Fibroblast of the aortic adventitia (primary cell): ENCODE results near the gene ZFP90. TPM values are rescaled to one million over a fixed set of nuclear protein-coding genes. Genes with fewer than 3 reads are reported as not detected.
"Not testable (repeated sequence)": the region's sequence is repeated elsewhere in the genome, so short reads cannot be mapped to it uniquely, and the experiment has no call there.

Experiments
- DNase-seq: peaks from one replicate; pipeline ENCODE4 v3.0.0-alpha.2; 2010; ENCODE audit warnings: low read depth
- H3K4me3 ChIP-seq: 2 replicates; pipeline ENCODE4 v1.5.1; 2011; ENCODE audit warnings: low read depth, mild to moderate bottlenecking, control low read depth, low read length, moderate library complexity
- CTCF ChIP-seq: IDR thresholded peaks from 2 replicates; pipeline ENCODE4 v1.5.1; 2011; ENCODE audit warnings: mild to moderate bottlenecking, low read length, control low read depth, inconsistent platforms; ENCODE audit not compliant: insufficient read depth
- total RNA-seq: library from RNA; depleted of rRNA; stranded (reverse); fragments of >200 nt; gene quantifications from 2 replicates; pipeline ENCODE4 v1.2.3, GENCODE V29; 2012; ENCODE audit warnings: low replicate concordance

The ZFP90 gene
- total RNA-seq, 1 donor = 28.9 TPM

GRCh38 chr16:68493412-68494070, 45.5 kb upstream of the ZFP90 start:
- H3K4me3 ChIP-seq = no peak overlapping the region
- DNase-seq = no peak
- TF ChIP-seq CTCF = no peak

GRCh38 chr16:68494261-68494660, 44.8 kb upstream of the ZFP90 start:
- not testable (repeated sequence) for DNase-seq

GRCh38 chr16:68496689-68497088, 42.4 kb upstream of the ZFP90 start:
- H3K4me3 ChIP-seq = no peak overlapping the region
- DNase-seq = no peak
- no peak for TF ChIP-seq CTCF

More at GRCh38 chr16:68494261-68494660, 44.8 kb upstream of the ZFP90 start:
- not testable (repeated sequence) for H3K4me3 ChIP-seq

- no peak for DNase-seq
- TF ChIP-seq CTCF = no peak
Measured at GRCh38 chr16:68499006-68499405, 40.1 kb upstream of the ZFP90 start.

GRCh38 chr16:68503334-68503733, 35.8 kb upstream of the ZFP90 start:
- TF ChIP-seq CTCF = no peak
- no peak for DNase-seq
- no peak overlapping the region for H3K4me3 ChIP-seq

More at GRCh38 chr16:68499006-68499405, 40.1 kb upstream of the ZFP90 start:
- no peak overlapping the region for H3K4me3 ChIP-seq

GRCh38 chr16:68504066-68504465, 35.0 kb upstream of the ZFP90 start:
- TF ChIP-seq CTCF = no peak
- no peak for DNase-seq
- H3K4me3 ChIP-seq = no peak overlapping the region

- no peak for TF ChIP-seq CTCF
- DNase-seq = no peak
- no peak overlapping the region for H3K4me3 ChIP-seq
Measured at GRCh38 chr16:68506331-68507053, 32.6 kb upstream of the ZFP90 start.
